Pancreas (tissue), 10 donors: ENCODE data around the gene ARIH2. TPM values are rescaled to one million over a fixed set of nuclear protein-coding genes. Genes with fewer than 3 reads are reported as not detected.

ENCODE experiments used
- ATAC-seq, 4 donors: fragments of 200-7000 bp; cut with Tn5 transposase; one replicate each; pipeline versions ENCODE4 v1.8.0 to v1.9.1; 2020; ENCODE audit warnings: mild to moderate bottlenecking in 4 of 4, moderate library complexity in 4 of 4
- DNase-seq, 6 donors: peaks; one replicate each; pipeline ENCODE4 v3.0.0-alpha.2; 2020
- FAIRE-seq: peaks from 2 replicates; lab custom pipeline; 2012; peaks lifted over from hg19 to GRCh38; lab: Jason Lieb, UNC
- H3K27ac ChIP-seq, 4 donors: fragments of 200-600 bp; sonication (generic); 1 replicate in 3 of 4; 2 replicates in 1 of 4; pipeline versions ENCODE4 v1.5.0 to v1.8.0; 2020
- H3K27me3 ChIP-seq, 4 donors: fragments of 200-600 bp; one replicate each; pipeline ENCODE4 v1.8.0; 2021
- H3K36me3 ChIP-seq, 3 donors: fragments of 200-600 bp; sonication (generic) in 1 of 3; one replicate each; pipeline versions ENCODE4 v1.5.0 to v1.8.0; 2020 to 2021
- H3K4me1 ChIP-seq, 3 donors: fragments of 200-600 bp; one replicate each; pipeline ENCODE4 v1.8.0; 2021
- H3K4me3 ChIP-seq, 4 donors: fragments of 200-600 bp; sonication (generic) in 2 of 4; one replicate each; pipeline versions ENCODE4 v1.5.0 to v1.8.0; 2020 to 2021
- H3K9me3 ChIP-seq, 4 donors: fragments of 200-600 bp; one replicate each; pipeline ENCODE4 v1.8.0; 2021
- WGBS, 2 donors: extraction: QIAGEN DNeasy Blood & Tissue Kit; methylation state at CpG; one replicate each; pipeline ENCODE4 v1.1.7; 2013; 5-methylcytosine and 5-hydroxymethylcytosine counted together
- intact Hi-C, 3 donors: fragments of 100-400 bp; cut with DNase I; formaldehyde crosslinking; loops; one replicate each; pipeline versions ENCODE4 v1.11.1 to v1.14.2; 2022
- polyA plus RNA-seq, 2 donors: library from polyadenylated mRNA; stranded (reverse); fragments of 200-250 nt; gene quantifications; one replicate each; pipeline ENCODE4 v1.2.3, GENCODE V29; 2013
- total RNA-seq, 6 donors: library from RNA; stranded (reverse); fragmentation: NEBNext Ultra II Directional in 4 of 6; extraction: Animal tissue kit (Norgen Biotek cat#: 25700) in 4 of 6; gene quantifications; one replicate each; pipeline versions ENCODE4 v1.2.1 to v1.2.4, GENCODE V29; 2021 to 2023
- TF ChIP-seq, protein P1 (sequence below), 4 donors: fragments of 200-600 bp; sonication (generic) in 3 of 4; IDR thresholded peaks; one replicate each; pipeline versions ENCODE4 v1.5.0 to v1.8.0; 2021; ENCODE audit warnings: antibody characterized with exemption in 4 of 4
- donor health status: healthy with polysubstance abuse.
- donor health status: DM: no; HTN: no; CAD: no; lungs with moderate emphysema.
- donor health status: DM: no; HTN: no; CAD: no.
- donor health status: control.
- donor health status: control.
- donor health status: Bipolar disorder and iron deficiency.
- donor health status: DM: yes; HTN: yes; CAD: no.
- donor health status: DM: no; HTN: no; CAD: no.
- donor health status: DM: no; HTN: no; CAD: no.
- donor health status: DM: yes; HTN: yes; CAD: no.

Gene ARIH2
- total and polyA plus RNA-seq, 8 donors = 33.3 to 53.6 (median 41.6) TPM

DNA sequence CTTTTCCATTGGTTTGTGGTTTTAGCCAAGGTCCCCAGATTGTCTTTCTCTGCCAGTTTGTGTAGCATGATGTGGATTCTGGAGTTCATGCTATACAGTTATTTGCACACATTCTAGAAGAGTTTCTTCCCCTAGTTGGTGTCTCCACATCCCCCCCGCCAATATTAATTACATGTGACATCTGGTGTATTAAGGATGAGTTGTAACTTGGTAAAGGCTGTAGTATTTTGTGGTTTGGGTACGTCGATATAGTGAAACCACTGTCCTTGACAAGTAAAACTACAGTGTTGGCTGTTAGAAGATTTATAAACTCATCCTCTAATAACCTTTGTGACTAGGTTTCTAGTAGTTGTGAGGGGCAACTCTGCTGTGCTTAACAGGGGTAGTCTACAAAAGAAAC lies 47.7 kb downstream of the ARIH2 start:
- Histone ChIP-seq H3K27ac (no peak overlapping the region), H3K9me3 (no peaks in the 10 kb centered on the region), H3K4me1 (no peaks in the 10 kb centered on the region), H3K36me3 (peaks cover 3 to 38% (median 8%) of the 10 kb centered on the region in 3 donors), H3K27me3 (no peaks in the 10 kb centered on the region), H3K4me3 (no peak overlapping the region)
- WGBS, 2 donors = 93 to 97% methylated on average over 3 of the region's 3 CpGs
- TF ChIP-seq, protein P1, sequence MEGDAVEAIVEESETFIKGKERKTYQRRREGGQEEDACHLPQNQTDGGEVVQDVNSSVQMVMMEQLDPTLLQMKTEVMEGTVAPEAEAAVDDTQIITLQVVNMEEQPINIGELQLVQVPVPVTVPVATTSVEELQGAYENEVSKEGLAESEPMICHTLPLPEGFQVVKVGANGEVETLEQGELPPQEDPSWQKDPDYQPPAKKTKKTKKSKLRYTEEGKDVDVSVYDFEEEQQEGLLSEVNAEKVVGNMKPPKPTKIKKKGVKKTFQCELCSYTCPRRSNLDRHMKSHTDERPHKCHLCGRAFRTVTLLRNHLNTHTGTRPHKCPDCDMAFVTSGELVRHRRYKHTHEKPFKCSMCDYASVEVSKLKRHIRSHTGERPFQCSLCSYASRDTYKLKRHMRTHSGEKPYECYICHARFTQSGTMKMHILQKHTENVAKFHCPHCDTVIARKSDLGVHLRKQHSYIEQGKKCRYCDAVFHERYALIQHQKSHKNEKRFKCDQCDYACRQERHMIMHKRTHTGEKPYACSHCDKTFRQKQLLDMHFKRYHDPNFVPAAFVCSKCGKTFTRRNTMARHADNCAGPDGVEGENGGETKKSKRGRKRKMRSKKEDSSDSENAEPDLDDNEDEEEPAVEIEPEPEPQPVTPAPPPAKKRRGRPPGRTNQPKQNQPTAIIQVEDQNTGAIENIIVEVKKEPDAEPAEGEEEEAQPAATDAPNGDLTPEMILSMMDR (IDR thresholded peaks at IDR 0.05) = no peak
- ATAC-seq (no peak), FAIRE-seq (no peak), DNase-seq (no peak)
- intact Hi-C loops = no loop called here

DNA sequence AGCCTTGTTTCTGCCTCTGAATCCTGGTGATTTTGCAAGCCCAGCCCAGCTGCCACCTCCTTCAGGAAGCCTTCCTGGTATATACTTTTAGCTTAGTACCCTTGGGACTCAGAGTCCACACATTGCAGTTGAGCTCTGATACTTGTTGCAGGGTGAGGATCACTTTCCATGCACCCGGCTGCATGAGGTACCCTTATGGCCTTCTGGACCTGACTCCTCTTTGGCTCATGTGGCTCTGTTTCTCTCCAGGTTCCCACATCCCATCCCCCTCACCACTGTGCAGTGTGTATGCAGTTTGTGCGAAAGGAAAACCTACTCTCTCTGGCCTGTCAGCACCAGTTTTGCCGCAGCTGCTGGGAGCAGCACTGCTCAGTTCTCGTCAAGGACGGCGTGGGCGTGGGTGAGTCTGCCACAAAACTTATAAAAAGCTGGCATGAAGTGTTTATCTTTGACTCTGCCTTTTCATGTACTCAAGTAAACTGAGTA lies 48.3 kb downstream of the ARIH2 start:
- no peak for ATAC-seq
- 90 to 91% methylated on average over 7 of the region's 7 CpGs for WGBS, 2 donors
- no peak for DNase-seq
- Histone ChIP-seq H3K9me3 (no peaks in the 10 kb centered on the region), H3K4me3 (no peak overlapping the region), H3K36me3 (peaks cover 3 to 44% (median 9%) of the 10 kb centered on the region in 3 donors), H3K4me1 (no peaks in the 10 kb centered on the region), H3K27me3 (no peaks in the 10 kb centered on the region), H3K27ac (no peak overlapping the region)
- TF ChIP-seq, protein P1 (IDR thresholded peaks at IDR 0.05) = no peak
- intact Hi-C loops = no loop called here
- FAIRE-seq = no peak

DNA sequence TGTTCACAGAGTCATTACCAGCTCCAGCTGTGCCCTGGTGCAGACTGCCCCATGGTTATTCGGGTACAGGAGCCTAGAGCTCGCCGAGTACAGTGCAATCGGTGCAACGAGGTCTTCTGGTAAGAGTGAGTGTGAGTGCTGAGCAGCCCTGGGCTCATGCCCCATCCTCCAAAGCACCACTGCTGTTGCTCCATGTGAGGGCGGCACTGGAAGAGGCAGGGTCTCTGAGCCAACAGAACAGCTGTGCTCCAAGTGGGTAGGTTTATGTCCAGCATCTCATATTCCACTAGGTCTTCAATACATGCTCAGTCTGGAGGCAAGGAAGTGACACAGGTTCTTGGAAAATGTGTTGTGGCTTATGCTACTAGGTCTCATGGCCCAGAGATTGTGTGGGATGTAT lies 51.9 kb downstream of the ARIH2 start:
- Histone ChIP-seq H3K36me3 (peaks cover 0 to 76% (median 31%) of the 10 kb centered on the region in 3 donors), H3K4me1 (no peaks in the 10 kb centered on the region), H3K4me3 (no peak overlapping the region), H3K27ac (no peak overlapping the region), H3K9me3 (no peaks in the 10 kb centered on the region), H3K27me3 (no peaks in the 10 kb centered on the region)
- DNase-seq = no peak
- no peak for FAIRE-seq
- ATAC-seq = no peak
- TF ChIP-seq, protein P1 (IDR thresholded peaks at IDR 0.05) = no peak
- intact Hi-C loops = no loop called here
- WGBS, 2 donors = 91 to 92% methylated on average over 6 of the region's 6 CpGs

DNA sequence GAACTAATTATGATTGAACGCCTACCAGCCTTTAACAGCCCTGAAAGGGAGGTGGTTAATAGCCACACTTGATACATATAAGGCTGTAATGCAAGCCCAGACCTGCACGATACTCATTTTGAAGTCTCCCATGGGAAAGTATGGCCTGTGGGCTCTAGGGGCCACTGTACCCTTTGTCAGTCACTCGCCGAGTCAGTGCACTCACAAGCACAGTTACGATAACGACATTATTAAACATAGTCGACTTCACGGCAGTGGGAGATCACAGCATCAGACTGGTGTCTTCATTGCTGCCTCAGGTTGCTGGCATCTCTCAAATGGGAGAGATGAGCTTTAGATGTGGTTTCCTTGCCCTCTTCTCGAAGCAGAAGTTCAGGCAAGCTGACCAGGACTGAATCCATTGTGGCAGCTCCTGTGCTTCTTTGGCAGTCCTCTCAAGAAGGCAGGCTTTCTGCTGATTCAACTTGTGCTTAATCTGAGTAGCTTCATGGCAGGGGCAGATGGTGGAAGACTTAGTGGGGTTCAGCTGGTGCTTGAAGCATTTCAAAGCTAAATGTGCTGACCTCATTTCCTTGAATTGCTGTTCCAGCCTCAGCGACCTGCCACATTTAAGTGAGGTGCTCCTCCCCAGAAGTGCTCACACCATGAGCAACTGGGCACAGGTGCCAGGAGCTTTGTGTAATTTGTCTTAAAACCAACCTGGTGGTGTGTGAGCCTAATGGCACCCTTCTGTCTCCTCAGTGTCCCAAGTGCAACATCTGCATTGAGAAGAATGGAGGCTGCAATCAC lies 55.6 kb downstream of the ARIH2 start:
- TF ChIP-seq, protein P1 (IDR thresholded peaks at IDR 0.05) = no peak
- no peak overlapping the region for H3K27ac ChIP-seq
- WGBS, 2 donors = 90 to 91% methylated on average over 10 of the region's 10 CpGs
- no peaks in the 10 kb centered on the region for H3K27me3 ChIP-seq
- no peaks in the 10 kb centered on the region for H3K4me1 ChIP-seq
- FAIRE-seq (no peak), ATAC-seq (no peak), DNase-seq (no peak)
- H3K9me3 ChIP-seq = no peaks in the 10 kb centered on the region
- intact Hi-C loops = no loop called here
- peaks cover 0 to 73% (median 45%) of the 10 kb centered on the region in 3 donors for H3K36me3 ChIP-seq
- no peak overlapping the region for H3K4me3 ChIP-seq

DNA sequence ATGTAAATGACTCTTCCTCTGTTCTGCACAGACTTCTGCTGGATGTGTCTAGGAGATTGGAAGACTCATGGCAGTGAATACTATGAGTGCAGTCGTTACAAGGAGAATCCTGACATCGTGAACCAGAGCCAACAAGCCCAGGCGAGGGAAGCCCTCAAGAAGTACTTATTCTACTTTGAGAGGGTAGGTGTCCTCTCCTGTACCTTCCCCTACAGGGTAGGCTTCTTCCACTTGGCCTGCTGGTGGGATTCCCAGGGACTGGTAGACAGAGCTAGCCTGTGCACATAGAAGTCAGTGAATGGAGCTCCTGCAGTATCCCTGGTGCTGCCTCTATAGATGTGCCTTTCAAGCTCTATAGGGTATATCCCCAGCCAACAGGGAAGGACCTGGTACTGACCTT lies 60.8 kb downstream of the ARIH2 start:
- Histone ChIP-seq H3K27ac (no peak overlapping the region), H3K36me3 (peaks cover 0 to 62% (median 48%) of the 10 kb centered on the region in 3 donors), H3K4me3 (no peak overlapping the region), H3K4me1 (no peaks in the 10 kb centered on the region), H3K27me3 (no peaks in the 10 kb centered on the region), H3K9me3 (no peaks in the 10 kb centered on the region)
- FAIRE-seq (no peak), DNase-seq (no peak), ATAC-seq (no peak)
- WGBS, 2 donors = 88 to 93% methylated on average over 3 of the region's 3 CpGs
- intact Hi-C loops = no loop called here
- TF ChIP-seq, protein P1 (IDR thresholded peaks at IDR 0.05) = no peak
